VCaP (cell line): ENCODE measurements around the gene RAD50.

Source experiments
- H3K27ac ChIP-seq: fragments of 450-650 bp; 2 replicates; pipeline ENCODE4 v1.5.1; 2017
- CTCF ChIP-seq: fragments of 450-650 bp; conservative IDR thresholded peaks from 2 replicates; pipeline ENCODE4 v1.5.1; 2017; ENCODE audit warnings: mild to moderate bottlenecking, moderate library complexity

Gene RAD50

GRCh38 chr5:132595624-132596023 lies 38.8 kb downstream of the RAD50 start:
- no peak for TF ChIP-seq CTCF
- no peak overlapping the region for H3K27ac ChIP-seq

GRCh38 chr5:132601071-132601728 lies 44.4 kb downstream of the RAD50 start:
- TF ChIP-seq CTCF, result no peak
- no peak overlapping the region for H3K27ac ChIP-seq

- TF ChIP-seq CTCF, result no peak
- no peak overlapping the region for H3K27ac ChIP-seq
These were observed 50.3 kb downstream of the RAD50 start for GRCh38 chr5:132607095-132607494.

- no peak for TF ChIP-seq CTCF
- no peak overlapping the region for H3K27ac ChIP-seq
These were observed 51.3 kb downstream of the RAD50 start for GRCh38 chr5:132608107-132608506.

GRCh38 chr5:132611965-132612364 lies 55.2 kb downstream of the RAD50 start:
- no peak for TF ChIP-seq CTCF
- no peak overlapping the region for H3K27ac ChIP-seq

- no peak for TF ChIP-seq CTCF
- no peak overlapping the region for H3K27ac ChIP-seq
These were observed 56.1 kb downstream of the RAD50 start for GRCh38 chr5:132612846-132613245.

- H3K27ac ChIP-seq, result peak overlapping the region; percentile 36; the same call in 1 of the 2 replicates
- no peak for TF ChIP-seq CTCF
These were observed 64.9 kb downstream of the RAD50 start for GRCh38 chr5:132621699-132622098.
